Measurements from ENCODE around the gene GPS1.

The GPS1 gene

GRCh38 chr17:82080048-82080788 is 28.5 kb downstream of the GPS1 start:
- Histone ChIP-seq H2AFZ (ENCODE audit: low read depth, low read length) (no peak overlapping the region), H3K9me3 (ENCODE audit: insufficient read depth, low read length, severe bottlenecking) (no peaks in the 10 kb centered on the region), H4K20me1 (ENCODE audit: insufficient read depth, low read length) (peaks cover 75% of the 10 kb centered on the region), H3K9ac (ENCODE audit: low read depth, low read length) (no peak overlapping the region), H3K79me2 (ENCODE audit: insufficient read depth, low read length) (no peaks in the 10 kb centered on the region), H3K4me3 (ENCODE audit: low read depth in 1 of 2, low read length in 2 of 2) (no peak overlapping the region), H3K4me2 (ENCODE audit: insufficient read depth, low read length) (no peak overlapping the region), H3K27me3 (ENCODE audit: insufficient read depth, low read length, poor library complexity) (no peaks in the 10 kb centered on the region), H3K4me1 (ENCODE audit: insufficient read depth, low read length) (no peaks in the 10 kb centered on the region), H3K36me3 (ENCODE audit: insufficient read depth, low read length) (peaks cover 75% of the 10 kb centered on the region), H3K27ac (ENCODE audit: low read length) (no peak overlapping the region)
- ATAC-seq (ENCODE audit: insufficient read depth, low read depth) (no peak), DNase-seq (no peak)
- TF ChIP-seq CTCF (IDR thresholded peaks at IDR 0.05; ENCODE audit: borderline replicate concordance, extremely low read depth, low read length, poor library complexity, severe bottlenecking) (no peak), EZH2 (IDR thresholded peaks at IDR 0.05; ENCODE audit: borderline replicate concordance, low read depth, low read length, severe bottlenecking) (no peak)

- H2AFZ ChIP-seq (ENCODE audit: low read depth, low read length): no peak overlapping the region
- DNase-seq (no peak), ATAC-seq (ENCODE audit: insufficient read depth, low read depth) (no peak)
- no peak for TF ChIP-seq CTCF (IDR thresholded peaks at IDR 0.05; ENCODE audit: borderline replicate concordance, extremely low read depth, low read length, poor library complexity, severe bottlenecking)
- TF ChIP-seq EZH2 (IDR thresholded peaks at IDR 0.05; ENCODE audit: borderline replicate concordance, low read depth, low read length, severe bottlenecking): no peak
- no peaks in the 10 kb centered on the region for H3K9me3 ChIP-seq (ENCODE audit: insufficient read depth, low read length, severe bottlenecking)
- H3K9ac ChIP-seq (ENCODE audit: low read depth, low read length): no peak overlapping the region
- no peaks in the 10 kb centered on the region for H3K4me1 ChIP-seq (ENCODE audit: insufficient read depth, low read length)
- H3K4me2 ChIP-seq (ENCODE audit: insufficient read depth, low read length): no peak overlapping the region
- no peak overlapping the region for H3K4me3 ChIP-seq (ENCODE audit: low read depth in 1 of 2, low read length in 2 of 2)
- peaks cover 81% of the 10 kb centered on the region for H4K20me1 ChIP-seq (ENCODE audit: insufficient read depth, low read length)
- H3K36me3 ChIP-seq (ENCODE audit: insufficient read depth, low read length): peaks cover 82% of the 10 kb centered on the region
- no peaks in the 10 kb centered on the region; the same call in 1 of the 2 replicates for H3K79me2 ChIP-seq (ENCODE audit: insufficient read depth, low read length)
- no peaks in the 10 kb centered on the region for H3K27me3 ChIP-seq (ENCODE audit: insufficient read depth, low read length, poor library complexity)
- no peak overlapping the region for H3K27ac ChIP-seq (ENCODE audit: low read length)
These were observed 29.2 kb downstream of the GPS1 start for GRCh38 chr17:82080789-82081464.

GRCh38 chr17:82081546-82081945 is 29.8 kb downstream of the GPS1 start:
- H3K4me1 ChIP-seq (ENCODE audit: insufficient read depth, low read length): no peaks in the 10 kb centered on the region
- DNase-seq (no peak), ATAC-seq (ENCODE audit: insufficient read depth, low read depth) (no peak)
- peaks cover 82% of the 10 kb centered on the region for H4K20me1 ChIP-seq (ENCODE audit: insufficient read depth, low read length)
- H3K36me3 ChIP-seq (ENCODE audit: insufficient read depth, low read length): peaks cover 88% of the 10 kb centered on the region
- no peak overlapping the region for H3K27ac ChIP-seq (ENCODE audit: low read length)
- no peak for TF ChIP-seq EZH2 (IDR thresholded peaks at IDR 0.05; ENCODE audit: borderline replicate concordance, low read depth, low read length, severe bottlenecking)
- no peak for TF ChIP-seq CTCF (IDR thresholded peaks at IDR 0.05; ENCODE audit: borderline replicate concordance, extremely low read depth, low read length, poor library complexity, severe bottlenecking)
- H3K79me2 ChIP-seq (ENCODE audit: insufficient read depth, low read length): no peaks in the 10 kb centered on the region; the same call in 1 of the 2 replicates
- H3K9me3 ChIP-seq (ENCODE audit: insufficient read depth, low read length, severe bottlenecking): no peaks in the 10 kb centered on the region
- H3K4me2 ChIP-seq (ENCODE audit: insufficient read depth, low read length): no peak overlapping the region
- H3K9ac ChIP-seq (ENCODE audit: low read depth, low read length): no peak overlapping the region
- no peak overlapping the region for H3K4me3 ChIP-seq (ENCODE audit: low read depth in 1 of 2, low read length in 2 of 2)
- no peak overlapping the region for H2AFZ ChIP-seq (ENCODE audit: low read depth, low read length)
- no peaks in the 10 kb centered on the region for H3K27me3 ChIP-seq (ENCODE audit: insufficient read depth, low read length, poor library complexity)
